ENCODE results near the gene MPDZ. TPM values are rescaled to one million over a fixed set of nuclear protein-coding genes. Genes with fewer than 3 reads are reported as not detected.

Gene MPDZ
- polyA plus RNA-seq, 2 donors: 2.9 to 3.2 TPM

DNA sequence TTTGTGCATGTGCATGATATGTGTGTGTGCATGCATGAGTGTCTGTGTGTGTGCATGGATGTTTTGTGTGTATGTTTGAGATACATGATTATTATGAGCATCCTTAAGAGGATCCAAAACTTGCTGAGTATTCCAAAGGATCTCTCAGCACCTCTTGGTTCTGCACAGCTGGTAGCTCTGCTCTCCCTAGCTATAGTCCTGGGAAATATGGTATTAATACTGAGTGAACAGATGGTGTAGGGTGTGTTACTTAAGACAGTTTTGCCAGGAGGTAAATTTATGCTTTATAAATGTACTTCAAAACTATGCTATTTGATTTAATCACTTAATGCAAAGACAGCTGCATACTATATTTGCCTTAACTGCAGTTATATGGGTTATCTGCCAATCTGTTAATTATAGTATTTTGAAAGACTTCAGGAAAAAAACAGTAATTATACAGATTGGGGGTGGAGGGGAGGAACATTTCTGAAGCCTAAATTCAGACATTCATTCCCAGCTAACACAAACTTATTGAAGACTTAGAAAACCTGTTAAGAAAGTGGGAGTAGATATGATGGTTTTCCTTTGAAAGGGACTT lies 215.5 kb downstream of the MPDZ start:
- Histone ChIP-seq H3K4me1 (ENCODE audit: control insufficient read depth in 2 of 2, insufficient read depth in 2 of 2, low read length in 1 of 2) (no peaks in the 10 kb centered on the region), H3K4me3 (ENCODE audit: low read depth in 1 of 2, low read length in 2 of 2) (no peak overlapping the region), H3K27ac (ENCODE audit: low read depth in 2 of 2, low read length in 1 of 2) (no peak overlapping the region), H3K9me3 (ENCODE audit: control insufficient read depth in 2 of 2, insufficient read depth in 1 of 2, low read depth in 1 of 2, low read length in 1 of 2) (no peaks in the 10 kb centered on the region), H3K36me3 (ENCODE audit: control insufficient read depth in 2 of 2, insufficient read depth in 2 of 2, low read length in 1 of 2) (no peaks in the 10 kb centered on the region), H3K27me3 (ENCODE audit: control insufficient read depth in 1 of 2, insufficient read depth in 2 of 2, low read length in 2 of 2) (peaks cover 0 to 2% of the 10 kb centered on the region in 2 donors)

DNA sequence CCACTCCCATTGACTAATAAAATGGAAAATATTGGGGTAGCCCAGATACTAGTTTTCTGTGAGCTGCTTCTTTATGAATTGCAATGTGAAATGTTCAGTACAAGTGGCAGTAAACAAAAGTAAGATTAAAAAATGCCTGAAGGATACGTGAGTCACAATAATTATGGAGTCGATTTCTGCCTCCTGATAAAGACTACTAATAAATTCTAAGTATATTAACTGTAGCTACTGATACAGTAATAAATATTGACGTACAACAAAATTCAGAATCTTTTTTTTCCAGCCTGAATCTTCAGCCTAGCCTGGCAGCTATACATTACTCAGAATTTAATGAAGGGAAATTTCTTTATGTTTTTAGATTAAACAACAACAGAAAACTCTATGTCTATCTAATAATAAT lies 218.1 kb downstream of the MPDZ start:
- Histone ChIP-seq H3K9me3 (ENCODE audit: control insufficient read depth in 2 of 2, insufficient read depth in 1 of 2, low read depth in 1 of 2, low read length in 1 of 2) (no peaks in the 10 kb centered on the region), H3K27ac (ENCODE audit: low read depth in 2 of 2, low read length in 1 of 2) (no peak overlapping the region), H3K4me3 (ENCODE audit: low read depth in 1 of 2, low read length in 2 of 2) (no peak overlapping the region), H3K36me3 (ENCODE audit: control insufficient read depth in 2 of 2, insufficient read depth in 2 of 2, low read length in 1 of 2) (no peaks in the 10 kb centered on the region), H3K27me3 (ENCODE audit: control insufficient read depth in 1 of 2, insufficient read depth in 2 of 2, low read length in 2 of 2) (peaks cover 0 to 2% of the 10 kb centered on the region in 2 donors), H3K4me1 (ENCODE audit: control insufficient read depth in 2 of 2, insufficient read depth in 2 of 2, low read length in 1 of 2) (no peaks in the 10 kb centered on the region)
- WGBS, 2 donors: 56 to 72% methylated on average over 3 of the region's 3 CpGs

Measured in esophagus (tissue), 2 donors.